Measurements from ENCODE around the gene SUFU.

Gene SUFU

DNA sequence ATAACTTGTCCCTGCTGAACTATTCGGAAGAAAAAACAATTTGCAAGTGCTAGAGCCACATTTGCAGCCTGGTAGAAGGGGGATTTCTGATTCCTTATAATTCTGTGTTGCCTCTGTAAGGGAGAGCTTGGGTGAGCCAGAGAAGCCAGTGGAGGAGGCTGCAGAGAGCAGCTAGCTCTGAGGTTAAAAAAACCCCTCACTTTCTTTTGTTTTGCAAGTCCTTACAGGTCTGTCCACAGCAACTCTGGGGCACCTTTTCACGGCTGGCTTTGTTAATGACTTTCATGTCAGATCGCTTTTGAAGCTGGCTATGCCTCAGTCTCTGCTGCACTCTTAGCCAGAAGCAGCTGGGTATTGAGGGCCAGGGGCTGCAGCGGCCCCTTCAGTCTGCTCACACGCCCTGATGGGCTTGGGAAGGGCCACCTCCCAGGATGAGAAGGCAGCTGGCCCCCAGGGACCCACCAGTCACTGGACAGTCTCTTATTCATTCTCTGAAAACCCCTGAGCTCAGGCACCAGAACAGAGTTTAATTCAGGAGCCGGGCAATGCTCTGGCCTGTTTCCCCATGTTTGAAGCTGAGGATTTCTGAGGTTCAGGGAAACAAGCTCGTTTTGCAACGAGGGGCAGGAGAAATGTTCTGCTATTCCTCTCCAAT, 171.4 kb downstream of the SUFU start:
- H3K27me3 ChIP-seq, result peaks cover 23% of the 10 kb centered on the region
- H3K36me3 ChIP-seq, result no peaks in the 10 kb centered on the region
- H3K9me3 ChIP-seq, result no peaks in the 10 kb centered on the region
- TF ChIP-seq, protein P1, sequence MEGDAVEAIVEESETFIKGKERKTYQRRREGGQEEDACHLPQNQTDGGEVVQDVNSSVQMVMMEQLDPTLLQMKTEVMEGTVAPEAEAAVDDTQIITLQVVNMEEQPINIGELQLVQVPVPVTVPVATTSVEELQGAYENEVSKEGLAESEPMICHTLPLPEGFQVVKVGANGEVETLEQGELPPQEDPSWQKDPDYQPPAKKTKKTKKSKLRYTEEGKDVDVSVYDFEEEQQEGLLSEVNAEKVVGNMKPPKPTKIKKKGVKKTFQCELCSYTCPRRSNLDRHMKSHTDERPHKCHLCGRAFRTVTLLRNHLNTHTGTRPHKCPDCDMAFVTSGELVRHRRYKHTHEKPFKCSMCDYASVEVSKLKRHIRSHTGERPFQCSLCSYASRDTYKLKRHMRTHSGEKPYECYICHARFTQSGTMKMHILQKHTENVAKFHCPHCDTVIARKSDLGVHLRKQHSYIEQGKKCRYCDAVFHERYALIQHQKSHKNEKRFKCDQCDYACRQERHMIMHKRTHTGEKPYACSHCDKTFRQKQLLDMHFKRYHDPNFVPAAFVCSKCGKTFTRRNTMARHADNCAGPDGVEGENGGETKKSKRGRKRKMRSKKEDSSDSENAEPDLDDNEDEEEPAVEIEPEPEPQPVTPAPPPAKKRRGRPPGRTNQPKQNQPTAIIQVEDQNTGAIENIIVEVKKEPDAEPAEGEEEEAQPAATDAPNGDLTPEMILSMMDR (IDR thresholded peaks at IDR 0.05), result no peak
- peaks cover 65 to 67% of the 10 kb centered on the region in 2 experiments for H3K4me1 ChIP-seq (ENCODE audit: control insufficient read depth in 1 of 2, insufficient read depth in 1 of 2, low read depth in 1 of 2, low read length in 1 of 2)
- peak overlapping the region; percentile 98 for H3K27ac ChIP-seq
- peak overlapping the region; percentile 56 to 64 for H3K4me3 ChIP-seq (ENCODE audit: low read depth in 1 of 2, low read length in 1 of 2)

DNA sequence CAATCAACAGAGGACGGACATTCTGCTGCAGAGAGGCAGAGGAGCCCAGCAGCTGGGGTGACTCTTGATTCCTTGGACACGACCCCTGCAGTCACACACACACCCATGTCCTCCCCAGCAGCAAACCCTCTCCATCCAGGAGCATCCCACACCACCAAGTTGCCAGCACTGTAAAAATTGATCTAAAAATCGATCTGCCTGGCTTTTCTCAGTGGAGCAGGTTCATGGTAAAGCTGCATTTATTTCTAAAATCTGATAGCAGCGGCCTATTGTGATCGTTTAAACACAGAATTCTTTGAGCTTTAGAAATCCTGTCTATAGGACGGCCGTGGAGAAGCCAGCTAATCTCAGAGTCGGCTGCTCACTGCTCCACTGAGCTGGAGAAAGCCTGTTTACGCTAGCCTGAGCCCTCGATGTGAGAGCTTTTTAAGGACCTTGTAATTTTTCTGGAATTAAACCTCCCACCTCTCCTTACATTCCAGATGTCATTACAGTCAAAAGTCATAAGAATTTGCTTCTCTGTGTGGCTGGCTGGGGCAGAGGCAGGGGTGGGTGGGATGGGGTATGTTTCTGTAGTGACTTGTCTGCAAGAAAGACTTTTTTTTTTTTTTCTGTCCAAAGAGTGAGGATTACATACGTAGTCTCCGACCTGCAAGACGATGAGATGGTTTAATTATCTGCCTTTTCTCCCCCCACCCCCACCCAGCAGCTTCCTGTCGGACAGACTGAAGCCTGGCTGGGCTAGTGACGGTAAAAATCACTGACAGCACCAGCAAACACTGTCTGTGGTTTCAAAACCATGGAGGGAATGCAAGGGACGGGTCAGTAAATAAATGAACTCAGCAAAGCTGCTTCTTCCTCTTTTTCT, 172.1 kb downstream of the SUFU start:
- Histone ChIP-seq H3K27me3 (peaks cover 23% of the 10 kb centered on the region), H3K27ac (peak overlapping the region; percentile 98), H3K4me1 (ENCODE audit: control insufficient read depth in 1 of 2, insufficient read depth in 1 of 2, low read depth in 1 of 2, low read length in 1 of 2) (peaks cover 65 to 67% of the 10 kb centered on the region in 2 experiments), H3K36me3 (no peaks in the 10 kb centered on the region), H3K9me3 (no peaks in the 10 kb centered on the region), H3K4me3 (ENCODE audit: low read depth in 1 of 2, low read length in 1 of 2) (peak overlapping the region; percentile 46 to 64)
- TF ChIP-seq, protein P1 (IDR thresholded peaks at IDR 0.05), result peak; percentile 11

DNA sequence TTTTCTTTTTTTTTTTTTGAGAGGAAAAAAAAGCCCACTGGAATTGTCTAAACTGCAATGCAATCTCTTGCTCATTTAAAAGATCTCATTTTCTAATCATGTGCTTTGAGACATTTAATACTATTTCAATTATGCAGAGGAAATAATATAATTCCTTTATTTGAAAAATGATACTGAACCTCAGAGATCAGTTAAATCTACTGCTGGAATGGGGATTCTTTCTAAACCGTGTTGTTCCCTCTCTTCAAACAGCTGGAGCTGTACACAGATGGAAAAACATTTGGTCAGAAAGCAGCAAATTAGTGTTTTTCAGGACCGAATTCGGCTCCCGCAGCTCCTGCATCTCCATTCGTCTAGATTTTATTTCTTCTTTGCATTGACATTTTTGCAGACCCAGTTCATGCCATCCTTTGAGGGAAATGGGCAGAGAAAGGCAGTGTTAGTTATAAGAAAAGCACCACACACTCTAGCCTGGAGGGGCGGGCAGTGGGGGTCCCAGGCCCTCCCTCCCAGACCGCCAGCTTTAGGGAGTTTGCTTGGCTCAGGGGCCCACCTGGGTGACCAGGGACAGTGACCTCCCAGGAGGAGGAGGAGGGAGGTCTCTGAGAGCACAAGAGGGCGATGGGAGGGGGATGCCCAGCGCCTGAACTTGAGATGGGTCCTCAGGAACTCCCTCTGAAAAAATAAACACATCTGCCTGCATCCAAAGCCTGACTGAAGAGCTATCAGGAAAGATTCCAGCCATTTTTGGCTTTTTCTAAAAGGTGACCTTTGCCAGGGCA, 173.0 kb downstream of the SUFU start:
- Histone ChIP-seq H3K36me3 (no peaks in the 10 kb centered on the region), H3K4me3 (ENCODE audit: low read depth in 1 of 2, low read length in 1 of 2) (peak overlapping the region; percentile 12 to 64), H3K4me1 (ENCODE audit: control insufficient read depth in 1 of 2, insufficient read depth in 1 of 2, low read depth in 1 of 2, low read length in 1 of 2) (peaks cover 65 to 67% of the 10 kb centered on the region in 2 experiments), H3K9me3 (no peaks in the 10 kb centered on the region), H3K27me3 (peaks cover 23% of the 10 kb centered on the region), H3K27ac (peak overlapping the region; percentile 98)
- TF ChIP-seq, protein P1 (IDR thresholded peaks at IDR 0.05), result no peak

DNA sequence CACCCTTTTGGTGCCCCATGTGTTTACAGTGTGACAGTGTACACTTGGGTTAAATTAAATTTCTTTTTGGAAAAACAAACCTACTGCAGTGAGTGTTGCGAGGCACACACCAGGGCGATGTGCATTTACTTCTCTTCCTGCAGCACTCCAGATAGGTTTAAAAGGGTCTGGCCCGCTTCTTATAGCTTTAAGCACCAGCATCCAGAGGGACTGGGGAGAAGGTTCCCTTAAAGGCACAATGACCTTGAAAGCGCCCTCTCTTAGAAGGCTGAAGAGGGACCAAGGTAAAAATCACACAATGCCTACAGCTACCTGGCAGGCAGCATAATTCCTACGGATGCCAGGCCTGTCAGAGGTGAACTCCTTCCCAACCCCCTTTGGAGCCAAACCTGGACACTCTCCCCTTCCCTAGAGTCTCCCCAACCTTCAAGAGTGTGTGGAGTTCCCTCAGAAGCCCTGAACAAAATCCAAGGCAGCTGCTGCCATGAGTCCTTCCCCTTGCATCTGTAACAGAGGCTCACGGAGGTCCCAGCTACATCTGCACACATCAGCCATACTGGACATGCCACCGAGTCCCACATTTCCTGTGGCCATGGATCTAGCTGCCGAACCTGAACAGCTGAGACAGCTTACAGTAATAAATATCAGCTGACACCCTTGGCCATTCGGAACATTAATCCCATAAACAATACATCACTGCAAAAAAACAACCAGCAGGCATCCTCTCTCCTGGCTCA, 173.7 kb downstream of the SUFU start:
- H3K4me1 ChIP-seq (ENCODE audit: control insufficient read depth in 1 of 2, insufficient read depth in 1 of 2, low read depth in 1 of 2, low read length in 1 of 2), result peaks cover 65% of the 10 kb centered on the region in 2 experiments

More for the DNA sequence above, 173.7 kb downstream of the SUFU start:
- TF ChIP-seq, protein P1 (IDR thresholded peaks at IDR 0.05), result no peak
- Histone ChIP-seq H3K27ac (peak overlapping the region; percentile 98), H3K9me3 (no peaks in the 10 kb centered on the region), H3K4me3 (ENCODE audit: low read depth in 1 of 2, low read length in 1 of 2) (peak overlapping the region; percentile 12 to 64), H3K27me3 (peaks cover 22% of the 10 kb centered on the region), H3K36me3 (no peaks in the 10 kb centered on the region)
